GM12892 (cell line): ENCODE results near the gene TM9SF4.

Source experiments
- POLR2A ChIP-seq: IDR thresholded peaks from 2 replicates; pipeline ENCODE4 v1.6.1; 2011; ENCODE audit warnings: low read depth, low read length, control low read depth
- POLR2AphosphoS5 ChIP-seq: IDR thresholded peaks from 2 replicates; pipeline ENCODE4 v1.6.1; 2011; ENCODE audit warnings: low read depth, low read length, control low read depth
- TAF1 ChIP-seq: IDR thresholded peaks from 2 replicates; pipeline ENCODE4 v1.6.1; 2011; ENCODE audit warnings: low read depth, mild to moderate bottlenecking, control low read depth, low read length, borderline replicate concordance

GRCh38 chr20:32158943-32159660, 49.6 kb downstream of the TM9SF4 start:
- TF ChIP-seq POLR2AphosphoS5 (no peak), TAF1 (no peak), POLR2A (no peak)
